ENCODE data around the gene DENND5A. TPM values are rescaled to one million over a fixed set of nuclear protein-coding genes. Genes with fewer than 3 reads are reported as not detected.

Gene DENND5A
- total RNA-seq, 3 donors from 2014 or later, result 63.5 to 124 (median 118) TPM

DNA sequence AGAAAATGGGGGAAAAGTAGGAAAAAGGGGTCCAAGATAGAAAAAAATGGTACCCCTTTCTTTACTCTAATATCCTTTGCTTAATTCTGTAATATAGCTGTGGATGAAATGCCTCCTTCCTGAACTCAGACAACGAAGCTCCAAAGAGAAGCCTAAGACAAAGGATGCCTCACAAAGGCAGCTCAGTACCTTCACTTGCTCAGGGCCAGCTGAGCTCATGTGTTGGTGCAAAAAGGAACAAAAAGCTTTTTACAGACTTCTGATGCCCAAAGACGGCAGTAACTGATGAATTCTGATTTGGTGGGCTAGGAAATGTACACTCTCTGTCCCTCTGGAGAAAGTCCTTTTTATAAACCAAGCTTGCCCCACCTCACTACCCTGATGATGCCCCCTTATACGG lies 77.5 kb downstream of the DENND5A start:
- intact Hi-C loops (cut with DNase I; ENCODE audit: low total_unique reads), result no loop called here
- no peaks in the 10 kb centered on the region for H3K4me1 ChIP-seq

GRCh38 chr11:9184516-9184915 lies 80.6 kb downstream of the DENND5A start:
- H3K9me3 ChIP-seq, result no peaks in the 10 kb centered on the region
- DNase-seq (ENCODE audit: low spot score in 2 of 2), result no peak
- H3K27me3 ChIP-seq, result no peaks in the 10 kb centered on the region
- no peak overlapping the region for H3K27ac ChIP-seq
- intact Hi-C loops (cut with DNase I; ENCODE audit: low total_unique reads), result no loop called here
- H3K4me1 ChIP-seq, result no peaks in the 10 kb centered on the region
- H3K36me3 ChIP-seq, result no peaks in the 10 kb centered on the region
- H3K4me3 ChIP-seq, result no peak overlapping the region
- TF ChIP-seq POLR2A (IDR thresholded peaks at IDR 0.05), result no peak
- no peak for TF ChIP-seq POLR2AphosphoS5 (IDR thresholded peaks at IDR 0.05)
- no peak for TF ChIP-seq CTCF (IDR thresholded peaks at IDR 0.05)

More for the DNA sequence above, 77.5 kb downstream of the DENND5A start:
- Histone ChIP-seq H3K27ac (no peak overlapping the region), H3K9me3 (no peaks in the 10 kb centered on the region), H3K27me3 (no peaks in the 10 kb centered on the region), H3K4me3 (no peak overlapping the region), H3K36me3 (no peaks in the 10 kb centered on the region)
- no peak for DNase-seq (ENCODE audit: low spot score in 2 of 2)
- TF ChIP-seq POLR2A (IDR thresholded peaks at IDR 0.05), result no peak
- no peak for TF ChIP-seq POLR2AphosphoS5 (IDR thresholded peaks at IDR 0.05)
- no peak for TF ChIP-seq CTCF (IDR thresholded peaks at IDR 0.05)

- no peaks in the 10 kb centered on the region for H3K27me3 ChIP-seq
- DNase-seq (ENCODE audit: low spot score in 2 of 2), result no peak
- TF ChIP-seq POLR2AphosphoS5 (IDR thresholded peaks at IDR 0.05) (no peak), CTCF (IDR thresholded peaks at IDR 0.05) (no peak), POLR2A (IDR thresholded peaks at IDR 0.05) (no peak)
- no peaks in the 10 kb centered on the region for H3K9me3 ChIP-seq
- H3K27ac ChIP-seq, result no peak overlapping the region
- no peak overlapping the region for H3K4me3 ChIP-seq
- H3K36me3 ChIP-seq, result no peaks in the 10 kb centered on the region
- no peaks in the 10 kb centered on the region for H3K4me1 ChIP-seq
- intact Hi-C loops (cut with DNase I; ENCODE audit: low total_unique reads), result no loop called here
Observed at GRCh38 chr11:9182180-9182871, 82.8 kb downstream of the DENND5A start.

DNA sequence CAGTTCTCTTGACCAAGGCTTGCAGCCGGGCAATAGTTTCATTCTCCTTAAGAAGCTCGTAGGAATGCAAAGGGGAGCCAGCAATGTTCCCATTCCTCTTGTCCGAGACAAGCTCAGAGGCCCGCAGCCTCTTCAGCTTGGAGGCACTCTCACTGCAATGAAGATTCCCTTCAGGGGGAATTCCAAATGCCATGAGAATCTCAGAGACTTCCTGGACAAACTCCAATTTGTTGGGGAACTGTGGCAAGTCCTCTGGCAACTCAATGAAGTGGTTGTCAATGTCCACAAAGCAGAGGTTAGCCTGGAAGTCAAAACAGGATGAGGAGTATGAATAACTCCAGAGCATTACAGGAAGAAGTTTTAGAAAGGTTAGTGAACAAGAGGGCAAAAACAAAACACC lies 84.4 kb downstream of the DENND5A start:
- intact Hi-C loops (cut with DNase I; ENCODE audit: low total_unique reads), result no loop called here
- Histone ChIP-seq H3K27me3 (no peaks in the 10 kb centered on the region), H3K27ac (peak overlapping the region; percentile 15 to 35), H3K4me3 (no peak overlapping the region), H3K36me3 (no peaks in the 10 kb centered on the region), H3K4me1 (no peaks in the 10 kb centered on the region), H3K9me3 (no peaks in the 10 kb centered on the region)
- DNase-seq (ENCODE audit: low spot score in 2 of 2), result no peak
- TF ChIP-seq POLR2A (IDR thresholded peaks at IDR 0.05), result no peak
- TF ChIP-seq CTCF (IDR thresholded peaks at IDR 0.05), result no peak
- TF ChIP-seq POLR2AphosphoS5 (IDR thresholded peaks at IDR 0.05), result no peak

DNA sequence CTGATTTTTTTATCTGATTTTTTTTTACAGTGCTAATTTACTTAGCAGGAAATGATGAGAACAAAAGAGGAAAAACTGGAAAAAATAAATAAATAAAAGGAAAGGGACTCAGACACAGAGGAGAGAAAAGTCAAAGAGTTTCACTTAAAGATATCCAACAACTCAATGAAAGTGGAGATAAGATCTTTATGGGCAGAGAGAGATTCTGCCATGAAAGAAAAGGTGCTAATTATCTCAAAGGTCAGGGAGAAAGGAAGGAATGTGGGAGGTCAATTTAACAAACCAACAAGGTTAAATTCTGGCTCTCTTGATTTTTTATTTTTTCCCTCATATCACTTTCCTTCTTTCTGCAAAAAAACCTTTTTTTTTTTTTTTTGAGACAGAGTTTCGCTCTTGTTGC lies 86.0 kb downstream of the DENND5A start:
- Histone ChIP-seq H3K27me3 (no peaks in the 10 kb centered on the region), H3K36me3 (no peaks in the 10 kb centered on the region), H3K9me3 (no peaks in the 10 kb centered on the region), H3K4me1 (no peaks in the 10 kb centered on the region), H3K27ac (no peak overlapping the region), H3K4me3 (no peak overlapping the region)
- DNase-seq (ENCODE audit: low spot score in 2 of 2), result no peak
- TF ChIP-seq CTCF (IDR thresholded peaks at IDR 0.05) (no peak), POLR2AphosphoS5 (IDR thresholded peaks at IDR 0.05) (no peak)
- intact Hi-C loops (cut with DNase I; ENCODE audit: low total_unique reads), result no loop called here
